Suprapubic skin (tissue), 4 donors: ENCODE data around the gene CSMD2. TPM values are rescaled to one million over a fixed set of nuclear protein-coding genes. Genes with fewer than 3 reads are reported as not detected.

ENCODE experiments used
- DNase-seq, 2 donors: peaks; one replicate each; pipeline ENCODE4 v3.0.0-alpha.2; 2019; ENCODE audit warnings: low spot score in 2 of 2
- H3K27ac ChIP-seq: fragments of 200-600 bp; sonication (generic); one replicate; pipeline ENCODE4 v1.5.1; 2019
- H3K27me3 ChIP-seq: fragments of 200-600 bp; sonication (generic); one replicate; pipeline ENCODE4 v1.5.1; 2019
- H3K36me3 ChIP-seq: fragments of 200-600 bp; sonication (generic); one replicate; pipeline ENCODE4 v1.5.1; 2019
- H3K4me1 ChIP-seq: fragments of 200-600 bp; sonication (generic); one replicate; pipeline ENCODE4 v1.5.1; 2019
- H3K4me3 ChIP-seq: fragments of 200-600 bp; sonication (generic); one replicate; pipeline ENCODE4 v1.5.1; 2019; ENCODE audit warnings: mild to moderate bottlenecking
- H3K9me3 ChIP-seq: fragments of 200-600 bp; sonication (generic); one replicate; pipeline ENCODE4 v1.5.1; 2019
- EP300 ChIP-seq: sonication (generic); formaldehyde crosslinking; IDR thresholded peaks from one replicate; pipeline ENCODE4 v1.6.1; 2017; ENCODE audit warnings: antibody characterized with exemption
- POLR2A ChIP-seq, 2 donors: fragments of 450-650 bp; IDR thresholded peaks; one replicate each; pipeline ENCODE4 v1.6.1; 2017; ENCODE audit warnings: antibody characterized with exemption in 2 of 2, mild to moderate bottlenecking in 2 of 2, moderate library complexity in 2 of 2
- POLR2AphosphoS5 ChIP-seq, 3 donors: sonication (generic); formaldehyde crosslinking; IDR thresholded peaks; one replicate each; pipeline ENCODE4 v1.6.1; 2017; ENCODE audit warnings: antibody characterized with exemption in 3 of 3
- WGBS: methylation state at CpG from one replicate; pipeline ENCODE4 v1.1.5; 2018; 5-methylcytosine and 5-hydroxymethylcytosine counted together
- total RNA-seq, 4 donors: library from RNA; depleted of rRNA; stranded (reverse); fragments of >200 nt; gene quantifications; one replicate each; pipeline ENCODE4 v1.1.0, GENCODE V29; 2016
- TF ChIP-seq, protein P1 (sequence below), 2 donors: fragments of 200-600 bp in 1 of 2; fragments of 450-650 bp in 1 of 2; sonication (generic) in 1 of 2; IDR thresholded peaks; one replicate each; pipeline ENCODE4 v1.5.1; 2016 to 2019; ENCODE audit warnings: antibody characterized with exemption in 2 of 2, mild to moderate bottlenecking in 1 of 2, moderate library complexity in 1 of 2

Gene CSMD2
- total RNA-seq, 4 donors from 2014 or later = 0.08 to 0.55 (median 0.13) TPM

DNA sequence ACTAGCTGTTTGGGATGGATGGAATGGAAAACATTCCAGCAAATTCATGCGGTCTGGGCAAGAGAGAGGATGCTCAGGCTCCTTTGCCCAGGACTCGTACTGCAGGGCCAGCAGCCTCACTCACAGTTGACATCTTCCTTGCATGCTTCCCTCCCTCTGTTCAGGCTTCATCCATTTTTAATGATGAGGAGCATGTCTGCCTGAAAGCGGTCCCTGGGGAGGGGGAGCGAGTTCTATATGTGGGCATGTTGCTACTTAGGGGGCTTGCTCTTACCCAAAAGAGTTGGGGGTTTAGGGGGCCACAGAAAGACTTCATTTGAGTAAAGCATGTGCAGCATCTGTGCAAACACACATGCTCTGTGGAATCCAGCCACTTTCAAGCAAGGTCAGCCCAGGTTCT lies 203.0 kb downstream of the CSMD2 start:
- DNase-seq = no peak
- 63% methylated on average over 4 of the region's 4 CpGs for WGBS
- Histone ChIP-seq H3K36me3 (no peaks in the 10 kb centered on the region), H3K4me3 (no peak overlapping the region), H3K27ac (no peak overlapping the region), H3K9me3 (no peaks in the 10 kb centered on the region), H3K27me3 (peaks cover 3% of the 10 kb centered on the region), H3K4me1 (no peaks in the 10 kb centered on the region)
- no peak for TF ChIP-seq EP300
- TF ChIP-seq POLR2AphosphoS5 (IDR thresholded peaks at IDR 0.05) = no peak
- TF ChIP-seq POLR2A (IDR thresholded peaks at IDR 0.05) = no peak
- TF ChIP-seq, protein P1, sequence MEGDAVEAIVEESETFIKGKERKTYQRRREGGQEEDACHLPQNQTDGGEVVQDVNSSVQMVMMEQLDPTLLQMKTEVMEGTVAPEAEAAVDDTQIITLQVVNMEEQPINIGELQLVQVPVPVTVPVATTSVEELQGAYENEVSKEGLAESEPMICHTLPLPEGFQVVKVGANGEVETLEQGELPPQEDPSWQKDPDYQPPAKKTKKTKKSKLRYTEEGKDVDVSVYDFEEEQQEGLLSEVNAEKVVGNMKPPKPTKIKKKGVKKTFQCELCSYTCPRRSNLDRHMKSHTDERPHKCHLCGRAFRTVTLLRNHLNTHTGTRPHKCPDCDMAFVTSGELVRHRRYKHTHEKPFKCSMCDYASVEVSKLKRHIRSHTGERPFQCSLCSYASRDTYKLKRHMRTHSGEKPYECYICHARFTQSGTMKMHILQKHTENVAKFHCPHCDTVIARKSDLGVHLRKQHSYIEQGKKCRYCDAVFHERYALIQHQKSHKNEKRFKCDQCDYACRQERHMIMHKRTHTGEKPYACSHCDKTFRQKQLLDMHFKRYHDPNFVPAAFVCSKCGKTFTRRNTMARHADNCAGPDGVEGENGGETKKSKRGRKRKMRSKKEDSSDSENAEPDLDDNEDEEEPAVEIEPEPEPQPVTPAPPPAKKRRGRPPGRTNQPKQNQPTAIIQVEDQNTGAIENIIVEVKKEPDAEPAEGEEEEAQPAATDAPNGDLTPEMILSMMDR (IDR thresholded peaks at IDR 0.05) = no peak

GRCh38 chr1:33960188-33960895 lies 204.7 kb downstream of the CSMD2 start:
- WGBS = 90% methylated on average over 9 of the region's 9 CpGs

GRCh38 chr1:33957854-33958253 lies 207.2 kb downstream of the CSMD2 start:
- Histone ChIP-seq H3K9me3 (no peaks in the 10 kb centered on the region), H3K36me3 (no peaks in the 10 kb centered on the region), H3K4me3 (no peak overlapping the region), H3K4me1 (no peaks in the 10 kb centered on the region), H3K27me3 (no peaks in the 10 kb centered on the region), H3K27ac (no peak overlapping the region)
- no peak for DNase-seq
- 97% methylated on average over 6 of the region's 6 CpGs for WGBS
- TF ChIP-seq POLR2AphosphoS5 (IDR thresholded peaks at IDR 0.05) (no peak), EP300 (no peak), POLR2A (IDR thresholded peaks at IDR 0.05) (no peak)
- TF ChIP-seq, protein P1 (IDR thresholded peaks at IDR 0.05) = no peak

More at GRCh38 chr1:33960188-33960895, 204.7 kb downstream of the CSMD2 start:
- H3K27me3 ChIP-seq = peaks cover 3% of the 10 kb centered on the region
- no peak overlapping the region for H3K4me3 ChIP-seq
- TF ChIP-seq POLR2AphosphoS5 (IDR thresholded peaks at IDR 0.05) (no peak), EP300 (no peak), POLR2A (IDR thresholded peaks at IDR 0.05) (no peak)
- TF ChIP-seq, protein P1 (IDR thresholded peaks at IDR 0.05) = no peak
- no peak for DNase-seq
- H3K36me3 ChIP-seq = no peaks in the 10 kb centered on the region
- H3K4me1 ChIP-seq = no peaks in the 10 kb centered on the region
- H3K27ac ChIP-seq = no peak overlapping the region
- no peaks in the 10 kb centered on the region for H3K9me3 ChIP-seq

DNA sequence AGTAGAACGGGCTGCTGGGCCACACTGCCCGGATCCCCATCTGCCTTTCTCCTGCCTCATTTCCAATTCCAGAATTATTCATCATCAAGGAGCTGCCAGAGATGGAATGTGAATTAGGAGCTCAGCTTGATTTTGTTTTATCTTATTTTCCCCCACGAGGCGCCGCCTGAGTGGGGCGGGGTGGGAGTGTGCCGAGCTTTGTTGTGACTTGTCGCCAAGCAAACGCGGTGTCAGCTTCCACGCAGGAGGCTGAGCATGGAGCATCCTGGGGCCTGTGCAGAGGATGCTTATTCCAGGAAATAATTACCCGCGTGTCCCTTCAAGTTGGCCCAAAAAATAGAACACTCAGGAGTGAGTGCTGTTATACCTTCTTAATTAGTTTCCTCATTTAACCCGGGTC lies 209.9 kb downstream of the CSMD2 start:
- H3K27me3 ChIP-seq = no peaks in the 10 kb centered on the region
- no peak for DNase-seq
- no peaks in the 10 kb centered on the region for H3K4me1 ChIP-seq
- no peaks in the 10 kb centered on the region for H3K9me3 ChIP-seq
- 68% methylated on average over 14 of the region's 14 CpGs for WGBS
- no peak overlapping the region for H3K4me3 ChIP-seq
- no peaks in the 10 kb centered on the region for H3K36me3 ChIP-seq
- no peak overlapping the region for H3K27ac ChIP-seq
- TF ChIP-seq POLR2A (IDR thresholded peaks at IDR 0.05) = no peak
- TF ChIP-seq POLR2AphosphoS5 (IDR thresholded peaks at IDR 0.05) = no peak
- TF ChIP-seq, protein P1 (IDR thresholded peaks at IDR 0.05) = no peak
- no peak for TF ChIP-seq EP300

GRCh38 chr1:33949570-33949969 lies 215.5 kb downstream of the CSMD2 start:
- 84% methylated on average over 2 of the region's 2 CpGs for WGBS

More at GRCh38 chr1:33949570-33949969, 215.5 kb downstream of the CSMD2 start:
- no peak overlapping the region for H3K27ac ChIP-seq
- no peak for TF ChIP-seq EP300
- no peak for TF ChIP-seq POLR2A (IDR thresholded peaks at IDR 0.05)
- TF ChIP-seq, protein P1 (IDR thresholded peaks at IDR 0.05) = no peak
- TF ChIP-seq POLR2AphosphoS5 (IDR thresholded peaks at IDR 0.05) = no peak
- no peaks in the 10 kb centered on the region for H3K9me3 ChIP-seq
- H3K4me1 ChIP-seq = no peaks in the 10 kb centered on the region
- H3K4me3 ChIP-seq = no peak overlapping the region
- peaks cover 3% of the 10 kb centered on the region for H3K27me3 ChIP-seq
- H3K36me3 ChIP-seq = no peaks in the 10 kb centered on the region
- DNase-seq = no peak
